ENCODE results near the gene OR6C76.
"Not testable (repeated sequence)": the region's sequence is repeated elsewhere in the genome, so short reads cannot be mapped to it uniquely, and the experiment has no call there.

The OR6C76 gene

GRCh38 chr12:55407866-55408265, 18.2 kb upstream of the OR6C76 start:
- Histone ChIP-seq H3K27ac (no peak overlapping the region), H3K36me3 (no peaks in the 10 kb centered on the region), H3K4me1 (ENCODE audit: control insufficient read depth in 1 of 2, insufficient read depth in 1 of 2, low read depth in 1 of 2, low read length in 1 of 2) (no peaks in the 10 kb centered on the region), H3K4me3 (ENCODE audit: low read depth in 1 of 2, low read length in 1 of 2) (no peak overlapping the region), H3K9me3 (no peaks in the 10 kb centered on the region), H3K27me3 (no peaks in the 10 kb centered on the region)
- TF ChIP-seq CTCF (IDR thresholded peaks at IDR 0.05), result no peak

- not testable (repeated sequence) for H3K27me3 ChIP-seq; H3K4me3 ChIP-seq (ENCODE audit: low read depth in 1 of 2, low read length in 1 of 2); H3K36me3 ChIP-seq; H3K4me1 ChIP-seq (ENCODE audit: control insufficient read depth in 1 of 2, insufficient read depth in 1 of 2, low read depth in 1 of 2, low read length in 1 of 2); H3K9me3 ChIP-seq; H3K27ac ChIP-seq
These were observed 16.9 kb upstream of the OR6C76 start for GRCh38 chr12:55409133-55409532.

- peaks cover 34% of the 10 kb centered on the region for H3K27me3 ChIP-seq
- not testable (repeated sequence) for H3K4me1 ChIP-seq (ENCODE audit: control insufficient read depth in 1 of 2, insufficient read depth in 1 of 2, low read depth in 1 of 2, low read length in 1 of 2); H3K36me3 ChIP-seq; H3K27ac ChIP-seq; H3K9me3 ChIP-seq; H3K4me3 ChIP-seq (ENCODE audit: low read depth in 1 of 2, low read length in 1 of 2)
These were observed 13.9 kb upstream of the OR6C76 start for GRCh38 chr12:55412138-55412537.

GRCh38 chr12:55413498-55414388, 12.3 kb upstream of the OR6C76 start:
- H3K9me3 ChIP-seq; H3K36me3 ChIP-seq; H3K4me3 ChIP-seq (ENCODE audit: low read depth in 1 of 2, low read length in 1 of 2); H3K27ac ChIP-seq; H3K4me1 ChIP-seq (ENCODE audit: control insufficient read depth in 1 of 2, insufficient read depth in 1 of 2, low read depth in 1 of 2, low read length in 1 of 2): not testable (repeated sequence)
- H3K27me3 ChIP-seq, result peaks cover 38% of the 10 kb centered on the region

GRCh38 chr12:55414396-55414823, 11.6 kb upstream of the OR6C76 start:
- H3K9me3 ChIP-seq; H3K4me1 ChIP-seq (ENCODE audit: control insufficient read depth in 1 of 2, insufficient read depth in 1 of 2, low read depth in 1 of 2, low read length in 1 of 2); H3K36me3 ChIP-seq; H3K27ac ChIP-seq; H3K4me3 ChIP-seq (ENCODE audit: low read depth in 1 of 2, low read length in 1 of 2): not testable (repeated sequence)
- peaks cover 38% of the 10 kb centered on the region for H3K27me3 ChIP-seq

GRCh38 chr12:55414889-55415288, 11.2 kb upstream of the OR6C76 start:
- not testable (repeated sequence) for H3K4me3 ChIP-seq (ENCODE audit: low read depth in 1 of 2, low read length in 1 of 2); H3K4me1 ChIP-seq (ENCODE audit: control insufficient read depth in 1 of 2, insufficient read depth in 1 of 2, low read depth in 1 of 2, low read length in 1 of 2); H3K9me3 ChIP-seq; H3K36me3 ChIP-seq; H3K27ac ChIP-seq
- peaks cover 38% of the 10 kb centered on the region for H3K27me3 ChIP-seq

- Histone ChIP-seq H3K4me1 (ENCODE audit: control insufficient read depth in 1 of 2, insufficient read depth in 1 of 2, low read depth in 1 of 2, low read length in 1 of 2) (no peaks in the 10 kb centered on the region), H3K27ac (no peak overlapping the region), H3K4me3 (ENCODE audit: low read depth in 1 of 2, low read length in 1 of 2) (no peak overlapping the region), H3K9me3 (no peaks in the 10 kb centered on the region), H3K27me3 (peaks cover 38% of the 10 kb centered on the region), H3K36me3 (no peaks in the 10 kb centered on the region)
- TF ChIP-seq CTCF (IDR thresholded peaks at IDR 0.05), result no peak
These were observed 9.1 kb upstream of the OR6C76 start for GRCh38 chr12:55416961-55417360.

GRCh38 chr12:55420307-55420962, 5.6 kb upstream of the OR6C76 start:
- H3K36me3 ChIP-seq, result no peaks in the 10 kb centered on the region
- peaks cover 24% of the 10 kb centered on the region for H3K27me3 ChIP-seq
- no peak overlapping the region for H3K27ac ChIP-seq
- no peak overlapping the region for H3K4me3 ChIP-seq (ENCODE audit: low read depth in 1 of 2, low read length in 1 of 2)
- no peaks in the 10 kb centered on the region for H3K9me3 ChIP-seq
- no peak for TF ChIP-seq CTCF (IDR thresholded peaks at IDR 0.05)
- H3K4me1 ChIP-seq (ENCODE audit: control insufficient read depth in 1 of 2, insufficient read depth in 1 of 2, low read depth in 1 of 2, low read length in 1 of 2), result no peaks in the 10 kb centered on the region
